Caco-2 (cell line): ENCODE measurements around the gene AKT3. TPM values are rescaled to one million over a fixed set of nuclear protein-coding genes. Genes with fewer than 3 reads are reported as not detected.

Experiments used
- BruUV-seq: library from RNA; stranded (reverse); fragments of 400-500 nt; replicated peaks from 2 replicates; lab custom pipeline; 2021; lab: Mats Ljungman, UMichigan
- CTCF ChIA-PET: fragments of 300-600 bp; sonication (Branson Sonifier 250); formaldehyde crosslinking; loops from one replicate; lab custom pipeline; 2022; ENCODE audit warnings: antibody characterized with exemption; lab: Charles Lee
- POLR2A ChIA-PET: fragments of 300-600 bp; sonication (Branson Sonifier 250); formaldehyde crosslinking; loops from one replicate; lab custom pipeline; 2022; ENCODE audit warnings: antibody characterized with exemption; lab: Charles Lee
- DNase-seq, 2 experiments: peaks; one replicate each; pipeline versions ENCODE4 v3.0.0 to v3.0.0-alpha.2; 2020 to 2022
- H3K27me3 ChIP-seq: replicated peaks from 2 replicates; pipeline ENCODE4 v1.6.0; 2011; ENCODE audit warnings: low read length; ENCODE audit not compliant: control insufficient read depth, insufficient read depth
- H3K36me3 ChIP-seq: 2 replicates; pipeline ENCODE4 v1.5.1; 2011; ENCODE audit warnings: low read length; ENCODE audit not compliant: control insufficient read depth, insufficient read depth
- H3K4me1 ChIP-seq: fragments of 250-450 bp; sonication (Bioruptor Pico); 2 replicates; pipeline ENCODE4 v1.5.1; 2020; ENCODE audit warnings: mild to moderate bottlenecking
- H3K4me3 ChIP-seq: 2 replicates; pipeline ENCODE4 v1.5.1; 2011; ENCODE audit warnings: low read depth, mild to moderate bottlenecking, control low read depth, low read length
- H3K9me3 ChIP-seq: fragments of 250-450 bp; sonication (Bioruptor Pico); 2 replicates; pipeline ENCODE4 v1.5.1; 2020; ENCODE audit warnings: mild to moderate bottlenecking, moderate library complexity
- H3K27ac Mint-ChIP-seq: one replicate; pipeline ENCODE4 v1.8.0; 2022; ENCODE audit warnings: mixed read lengths; ENCODE audit not compliant: unreplicated experiment
- H3K27me3 Mint-ChIP-seq: one replicate; pipeline ENCODE4 v1.8.0; 2022; ENCODE audit warnings: mixed read lengths; ENCODE audit not compliant: insufficient read depth, unreplicated experiment
- H3K36me3 Mint-ChIP-seq: one replicate; pipeline ENCODE4 v1.8.0; 2022; ENCODE audit warnings: mild to moderate bottlenecking, mixed read lengths; ENCODE audit not compliant: insufficient read depth, unreplicated experiment
- H3K4me1 Mint-ChIP-seq: one replicate; pipeline ENCODE4 v1.8.0; 2022; ENCODE audit warnings: low read depth, mixed read lengths; ENCODE audit not compliant: unreplicated experiment
- H3K4me3 Mint-ChIP-seq: one replicate; pipeline ENCODE4 v1.8.0; 2022; ENCODE audit warnings: mild to moderate bottlenecking, moderate library complexity, mixed read lengths; ENCODE audit not compliant: unreplicated experiment
- H3K9me3 Mint-ChIP-seq: one replicate; pipeline ENCODE4 v1.8.0; 2022; ENCODE audit warnings: mixed read lengths; ENCODE audit not compliant: unreplicated experiment
- CTCF ChIP-seq, 2 experiments: fragments of 200-600 bp in 1 of 2; IDR thresholded peaks; 1 replicate in 1 of 2; 2 replicates in 1 of 2; pipeline versions ENCODE4 v1.5.1 to v1.8.0; 2011 to 2022; ENCODE audit warnings: antibody characterized with exemption in 1 of 2, control low read depth in 1 of 2, inconsistent platforms in 1 of 2, low read depth in 1 of 2, low read length in 1 of 2, mild to moderate bottlenecking in 1 of 2, moderate library complexity in 1 of 2; ENCODE audit not compliant: insufficient read depth in 1 of 2, severe bottlenecking in 1 of 2, unreplicated experiment in 1 of 2
- intact Hi-C: fragments of 100-400 bp; cut with micrococcal nuclease; formaldehyde crosslinking; loops from one replicate; pipeline ENCODE4 v1.10.0; 2022; ENCODE audit not compliant: unreplicated experiment
- total RNA-seq: library from RNA; stranded (reverse); gene quantifications from 2 replicates; pipeline ENCODE4 v1.2.3, GENCODE V29; 2022

Gene AKT3
- total RNA-seq, 1 experiment from 2014 or later: 3.7 TPM

DNA sequence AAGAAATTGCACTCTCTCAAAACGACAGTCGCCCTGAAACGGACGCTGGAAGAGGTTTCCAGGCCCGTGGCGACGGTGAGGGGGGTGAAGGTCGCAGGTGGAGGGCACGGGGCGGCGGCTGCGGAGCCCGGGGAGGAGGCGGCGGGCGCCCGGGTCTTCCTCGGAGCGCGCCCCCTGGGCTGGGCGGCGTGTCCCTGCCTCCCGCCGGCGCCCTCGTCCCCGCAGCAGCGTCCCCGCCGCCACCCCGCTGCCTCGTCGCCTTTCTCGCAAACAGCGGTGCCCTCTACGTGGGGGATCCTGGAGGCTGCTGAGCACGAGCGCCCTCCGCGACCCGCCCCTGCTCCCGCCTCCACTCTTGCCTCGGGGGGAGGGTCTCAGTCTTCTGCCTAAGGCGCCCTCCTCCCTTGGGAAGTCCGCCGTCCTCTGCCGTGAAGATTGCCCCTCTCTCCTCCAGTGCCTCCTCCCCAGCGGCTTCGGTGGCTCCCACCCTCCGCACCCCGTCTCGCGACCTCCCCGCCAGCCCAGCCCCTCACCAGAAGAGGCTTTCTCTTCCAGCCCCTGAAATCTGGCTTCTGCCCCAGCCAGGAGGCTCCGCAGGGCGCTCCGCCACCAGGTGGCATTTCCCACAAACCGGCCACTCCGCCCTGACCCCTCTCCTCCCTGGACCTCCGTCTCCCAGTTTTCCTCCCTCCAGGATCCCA lies 366.8 kb downstream of the AKT3 start:
- Mint-ChIP-seq H3K4me1 (no peaks in the 10 kb centered on the region), H3K9me3 (peaks cover 10% of the 10 kb centered on the region), H3K36me3 (no peaks in the 10 kb centered on the region), H3K27me3 (no peaks in the 10 kb centered on the region), H3K4me3 (no peak overlapping the region), H3K27ac (no peak overlapping the region)
- Histone ChIP-seq H3K27me3 (no peaks in the 10 kb centered on the region), H3K36me3 (no peaks in the 10 kb centered on the region), H3K9me3 (no peaks in the 10 kb centered on the region), H3K4me1 (no peaks in the 10 kb centered on the region), H3K4me3 (no peak overlapping the region)
- TF ChIP-seq CTCF (IDR thresholded peaks at IDR 0.05; ENCODE audit: insufficient read depth in 1 of 2, low read depth in 1 of 2, low read length in 1 of 2, severe bottlenecking in 1 of 2, unreplicated experiment in 1 of 2): no peak
- ChIA-PET POLR2A (no interaction called here), CTCF (no interaction called here)
- DNase-seq: no peak
- BruUV-seq: no TSS peak
- intact Hi-C loops: no loop called here

DNA sequence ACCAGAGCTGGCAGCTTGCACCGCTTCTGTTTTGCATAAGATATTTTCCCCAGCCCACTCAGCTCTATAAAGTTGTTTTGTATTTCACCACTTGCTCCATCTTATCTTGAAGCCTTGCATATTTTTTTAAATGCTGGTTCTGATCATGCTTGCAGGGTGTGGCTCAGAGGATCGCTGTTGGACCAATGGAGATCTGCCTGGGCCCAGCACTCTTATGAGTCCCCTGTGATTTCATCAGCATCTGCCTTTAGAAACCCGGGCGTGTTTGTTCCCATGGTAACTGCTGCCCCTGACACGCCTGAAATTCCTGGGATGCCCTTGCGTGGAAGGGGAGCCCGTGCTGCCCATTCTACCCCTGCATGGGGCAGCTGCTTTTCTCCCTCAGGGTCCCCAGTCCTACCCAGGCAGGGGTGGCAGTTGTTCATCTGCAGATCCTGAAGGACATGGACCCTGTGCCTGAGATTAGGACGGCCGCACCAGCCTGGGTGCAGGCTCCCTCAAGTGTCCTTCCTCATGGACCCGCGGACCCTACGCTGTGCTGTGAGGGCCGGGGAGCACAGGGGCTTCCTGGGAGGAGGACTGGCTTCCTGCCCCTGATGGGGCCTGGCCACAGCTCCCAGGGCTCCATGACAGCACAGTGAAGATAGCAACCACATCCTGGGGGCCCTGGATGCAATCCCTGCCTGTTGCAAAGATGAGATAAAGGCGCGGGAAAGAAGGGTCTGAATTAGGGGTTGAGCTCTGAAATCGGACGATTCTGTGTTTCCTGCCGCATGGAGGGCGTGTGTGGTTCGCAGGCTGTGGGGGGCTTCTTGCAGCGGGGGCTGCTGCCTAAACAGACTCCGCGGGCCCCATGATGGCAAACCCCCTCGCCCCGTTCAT lies 367.7 kb downstream of the AKT3 start:
- H3K27ac Mint-ChIP-seq: peak overlapping the region; percentile 64
- no peak overlapping the region for H3K4me3 ChIP-seq

More for the DNA sequence above, 367.7 kb downstream of the AKT3 start:
- Histone ChIP-seq H3K9me3 (no peaks in the 10 kb centered on the region), H3K36me3 (no peaks in the 10 kb centered on the region), H3K4me1 (no peaks in the 10 kb centered on the region), H3K27me3 (no peaks in the 10 kb centered on the region)
- intact Hi-C loops: no loop called here
- H3K9me3 Mint-ChIP-seq: peaks cover 10% of the 10 kb centered on the region
- no peaks in the 10 kb centered on the region for H3K36me3 Mint-ChIP-seq
- ChIA-PET CTCF (no interaction called here), POLR2A (no interaction called here)
- peak in 1 of 2 experiments; percentile 29 for DNase-seq
- BruUV-seq: no TSS peak
- H3K4me1 Mint-ChIP-seq: no peaks in the 10 kb centered on the region
- H3K27me3 Mint-ChIP-seq: no peaks in the 10 kb centered on the region
- H3K4me3 Mint-ChIP-seq: no peak overlapping the region
- no peak for TF ChIP-seq CTCF (IDR thresholded peaks at IDR 0.05; ENCODE audit: insufficient read depth in 1 of 2, low read depth in 1 of 2, low read length in 1 of 2, severe bottlenecking in 1 of 2, unreplicated experiment in 1 of 2)
